ENCODE measurements around the gene NPR2. TPM values are rescaled to one million over a fixed set of nuclear protein-coding genes. Genes with fewer than 3 reads are reported as not detected.

Gene NPR2
- total and polyA plus RNA-seq, 2 donors (not counting 3 experiments of a cell fraction or from before 2014, with no cell fraction given) = 16.4 to 25.6 TPM

DNA sequence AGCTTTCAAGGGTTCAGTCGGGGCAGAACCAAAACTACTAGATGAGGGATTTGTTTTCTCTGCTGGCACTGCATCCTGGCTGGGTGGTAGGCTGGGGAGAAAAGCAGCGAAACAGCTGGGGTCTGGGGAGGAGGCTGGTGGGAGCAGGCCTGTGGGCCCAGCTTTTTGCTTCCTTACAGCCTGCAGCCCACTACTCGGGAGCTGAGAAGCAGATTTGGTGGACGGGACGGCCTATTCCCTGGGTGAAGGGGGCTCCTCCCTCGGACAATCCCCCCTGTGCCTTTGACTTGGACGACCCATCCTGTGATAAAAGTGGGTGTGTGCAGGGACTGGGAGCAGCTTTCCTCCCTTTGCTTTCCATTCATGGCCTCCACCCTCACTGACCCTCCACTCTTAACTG is 9.1 kb downstream of the NPR2 start:
- Histone ChIP-seq H3K79me2 (ENCODE audit: control insufficient read depth, insufficient read depth, low read length) (no peaks in the 10 kb centered on the region), H3K9me3 (replicated peaks; ENCODE audit: control insufficient read depth, insufficient read depth, low read length) (no peaks in the 10 kb centered on the region), H3K4me3 (replicated peaks in 1 of 3; ENCODE audit: insufficient read depth in 1 of 3, low read depth in 1 of 3, low read length in 3 of 3) (no peak overlapping the region), H4K20me1 (replicated peaks; ENCODE audit: control insufficient read depth, extremely low read depth, insufficient read depth, low read length) (no peaks in the 10 kb centered on the region), H3K4me2 (ENCODE audit: insufficient read depth, low read length) (no peak overlapping the region), H3K9ac (replicated peaks; ENCODE audit: extremely low read depth, insufficient read depth, low read length) (no peak overlapping the region), H3K36me3 (ENCODE audit: control insufficient read depth in 2 of 2, extremely low read depth in 1 of 2, insufficient read depth in 2 of 2, low read length in 2 of 2) (no peaks in the 10 kb centered on the region), H3K9me1 (replicated peaks; ENCODE audit: control insufficient read depth, extremely low read depth, insufficient read depth, low read length) (no peaks in the 10 kb centered on the region), H3K27me3 (ENCODE audit: control insufficient read depth in 2 of 2, insufficient read depth in 2 of 2, low read length in 2 of 2) (no peaks in the 10 kb centered on the region), H3K4me1 (ENCODE audit: control insufficient read depth, extremely low read depth, insufficient read depth, low read length) (peaks cover 19% of the 10 kb centered on the region), H2AFZ (ENCODE audit: low read depth, low read length) (no peak overlapping the region), H3K27ac (ENCODE audit: insufficient read depth, low read depth, low read length) (no peak overlapping the region)
- TF ChIP-seq POLR2A (IDR thresholded peaks at IDR 0.05; ENCODE audit: low read depth, low read length) (no peak), JUN (IDR thresholded peaks at IDR 0.05; ENCODE audit: borderline replicate concordance, insufficient read depth, insufficient read length, low read depth) (no peak), GATA2 (IDR thresholded peaks at IDR 0.05; ENCODE audit: insufficient read depth, insufficient read length, low read depth, low read length) (no peak)
- TF ChIP-seq, protein P1, sequence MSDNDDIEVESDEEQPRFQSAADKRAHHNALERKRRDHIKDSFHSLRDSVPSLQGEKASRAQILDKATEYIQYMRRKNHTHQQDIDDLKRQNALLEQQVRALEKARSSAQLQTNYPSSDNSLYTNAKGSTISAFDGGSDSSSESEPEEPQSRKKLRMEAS (IDR thresholded peaks at IDR 0.05; ENCODE audit: insufficient read depth, insufficient read length) = no peak
- TF ChIP-seq, protein P2, sequence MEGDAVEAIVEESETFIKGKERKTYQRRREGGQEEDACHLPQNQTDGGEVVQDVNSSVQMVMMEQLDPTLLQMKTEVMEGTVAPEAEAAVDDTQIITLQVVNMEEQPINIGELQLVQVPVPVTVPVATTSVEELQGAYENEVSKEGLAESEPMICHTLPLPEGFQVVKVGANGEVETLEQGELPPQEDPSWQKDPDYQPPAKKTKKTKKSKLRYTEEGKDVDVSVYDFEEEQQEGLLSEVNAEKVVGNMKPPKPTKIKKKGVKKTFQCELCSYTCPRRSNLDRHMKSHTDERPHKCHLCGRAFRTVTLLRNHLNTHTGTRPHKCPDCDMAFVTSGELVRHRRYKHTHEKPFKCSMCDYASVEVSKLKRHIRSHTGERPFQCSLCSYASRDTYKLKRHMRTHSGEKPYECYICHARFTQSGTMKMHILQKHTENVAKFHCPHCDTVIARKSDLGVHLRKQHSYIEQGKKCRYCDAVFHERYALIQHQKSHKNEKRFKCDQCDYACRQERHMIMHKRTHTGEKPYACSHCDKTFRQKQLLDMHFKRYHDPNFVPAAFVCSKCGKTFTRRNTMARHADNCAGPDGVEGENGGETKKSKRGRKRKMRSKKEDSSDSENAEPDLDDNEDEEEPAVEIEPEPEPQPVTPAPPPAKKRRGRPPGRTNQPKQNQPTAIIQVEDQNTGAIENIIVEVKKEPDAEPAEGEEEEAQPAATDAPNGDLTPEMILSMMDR (IDR thresholded peaks at IDR 0.05; ENCODE audit: extremely low read depth in 1 of 2, insufficient read depth in 1 of 2, low read depth in 1 of 2, low read length in 2 of 2) = no peak
- dilution Hi-C loops (cut with MboI; ENCODE audit: extremely low pct_ligation_motif_present, low sequenced_read_pairs) (no loop called here), intact Hi-C loops (cut with micrococcal nuclease) (no loop called here)
- DNase-seq (ENCODE audit: low read depth, low spot score) (no peak), FAIRE-seq (no peak)
- CTCF ChIA-PET = interaction anchor here (1.0 to 2.9 kb wide), 3 partner anchors 10 to 109 kb away, joined by 3 to 21 read pairs (median 5); partner anchors contain the start of gene SPAAR
- POLR2A ChIA-PET = no interaction called here
- BruUV-seq (replicated peaks) = no TSS peak
